GM19438 (cell line): ENCODE data around the gene LINGO4.

Experiments used
- ATAC-seq: cut with Tn5 transposase; IDR thresholded peaks from one replicate; pipeline ENCODE4 v1.9.1; 2021; ENCODE audit warnings: low read depth; ENCODE audit not compliant: unreplicated experiment

Gene LINGO4

GRCh38 chr1:151834239-151834638 is 29.0 kb upstream of the LINGO4 start:
- ATAC-seq = no peak

GRCh38 chr1:151833172-151833900 is 28.1 kb upstream of the LINGO4 start:
- no peak for ATAC-seq

GRCh38 chr1:151832318-151832980 is 27.2 kb upstream of the LINGO4 start:
- no peak for ATAC-seq

GRCh38 chr1:151831605-151832004 is 26.4 kb upstream of the LINGO4 start, which contains the start of gene RORC:
Gene RORC (minus strand): TSS chr1:151831802. CDS start chr1:151831764, 38 bp downstream.
- no peak for ATAC-seq

GRCh38 chr1:151831256-151831591 is 26.0 kb upstream of the LINGO4 start:
- ATAC-seq = no peak

GRCh38 chr1:151830055-151830454 is 24.8 kb upstream of the LINGO4 start:
- ATAC-seq = no peak

- no peak for ATAC-seq
These were observed 24.3 kb upstream of the LINGO4 start for GRCh38 chr1:151829352-151830046.

GRCh38 chr1:151828921-151829320 is 23.7 kb upstream of the LINGO4 start:
- no peak for ATAC-seq

GRCh38 chr1:151827853-151828252 is 22.6 kb upstream of the LINGO4 start:
- ATAC-seq = no peak

GRCh38 chr1:151825751-151826660 is 20.8 kb upstream of the LINGO4 start:
- ATAC-seq = no peak

- no peak for ATAC-seq
These were observed 20.0 kb upstream of the LINGO4 start for GRCh38 chr1:151825204-151825603.

- ATAC-seq = no peak
These were observed 18.0 kb upstream of the LINGO4 start for GRCh38 chr1:151823175-151823574.

GRCh38 chr1:151822404-151822803 is 17.2 kb upstream of the LINGO4 start:
- ATAC-seq = no peak

- ATAC-seq = no peak
These were observed 15.7 kb upstream of the LINGO4 start for GRCh38 chr1:151820940-151821339.

- no peak for ATAC-seq
These were observed 14.9 kb upstream of the LINGO4 start for GRCh38 chr1:151819976-151820623.

GRCh38 chr1:151819227-151819835 is 14.1 kb upstream of the LINGO4 start:
- no peak for ATAC-seq

GRCh38 chr1:151817353-151817730 is 12.1 kb upstream of the LINGO4 start:
- no peak for ATAC-seq

- no peak for ATAC-seq
These were observed 11.5 kb upstream of the LINGO4 start for GRCh38 chr1:151816548-151817352.
